HG03175 (cell line): ENCODE measurements around the gene MCUB.

Experiments
- ATAC-seq: cut with Tn5 transposase; IDR thresholded peaks from one replicate; pipeline ENCODE4 v1.9.1; 2021; ENCODE audit warnings: mild to moderate bottlenecking, moderate library complexity; ENCODE audit not compliant: unreplicated experiment

MCUB gene

DNA sequence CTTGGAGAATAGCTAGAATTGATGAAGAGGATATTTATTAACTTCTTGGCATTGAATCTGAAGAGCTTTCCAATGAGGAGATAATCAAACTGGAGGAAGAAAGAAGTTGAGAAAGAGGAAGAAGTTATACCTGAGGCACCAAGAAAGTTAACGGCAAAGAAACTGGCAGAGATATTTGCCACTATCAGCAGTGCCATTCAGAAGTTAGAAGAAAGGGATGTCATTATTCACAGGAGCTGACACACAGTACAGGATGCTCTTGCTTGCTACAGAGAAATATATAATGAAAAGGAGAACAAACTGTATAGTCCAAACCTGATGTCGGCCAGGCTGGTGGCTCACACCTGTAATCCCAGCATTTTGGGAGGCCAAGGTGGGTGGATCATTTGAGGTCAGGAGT, 64.5 kb downstream of the MCUB start:
- no peak for ATAC-seq

DNA sequence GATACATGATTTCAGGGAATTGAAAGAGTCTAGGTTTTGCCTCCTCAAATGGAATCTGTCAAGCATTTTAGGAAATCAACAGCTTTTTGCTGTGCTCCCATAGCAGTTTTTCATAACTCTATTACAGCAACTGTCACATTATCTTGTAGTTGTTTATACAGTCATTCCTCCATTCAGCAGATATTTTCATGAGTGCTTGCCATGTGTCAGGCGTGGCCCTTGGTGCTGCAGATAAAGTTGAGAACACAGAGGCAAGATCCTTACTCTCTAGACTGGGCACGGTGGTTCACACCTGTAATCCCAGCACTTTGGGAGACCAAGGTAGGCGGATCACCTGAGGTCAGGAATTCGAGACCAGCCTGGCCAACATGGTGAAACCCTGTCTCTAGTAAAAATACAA, 67.3 kb downstream of the MCUB start:
- ATAC-seq = no peak

DNA sequence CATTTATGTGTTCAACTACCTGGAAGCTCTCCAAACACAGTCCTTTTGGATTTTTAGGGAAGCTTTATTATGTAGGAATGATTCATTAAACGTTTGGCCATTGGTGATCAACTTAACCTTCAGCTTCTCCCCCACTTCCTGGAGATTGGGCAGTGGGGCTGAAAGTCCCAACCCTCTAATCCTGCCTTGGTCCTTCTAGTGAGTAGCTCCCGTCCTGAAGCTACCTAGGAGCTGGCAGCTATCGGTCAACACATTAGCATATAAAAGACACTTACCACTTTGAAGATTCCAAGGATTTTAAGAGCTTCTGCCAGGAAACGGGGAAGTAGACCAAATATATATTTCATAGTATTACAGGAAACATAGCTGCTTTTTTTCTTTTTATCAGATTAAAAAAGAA, 69.7 kb downstream of the MCUB start:
- no peak for ATAC-seq

DNA sequence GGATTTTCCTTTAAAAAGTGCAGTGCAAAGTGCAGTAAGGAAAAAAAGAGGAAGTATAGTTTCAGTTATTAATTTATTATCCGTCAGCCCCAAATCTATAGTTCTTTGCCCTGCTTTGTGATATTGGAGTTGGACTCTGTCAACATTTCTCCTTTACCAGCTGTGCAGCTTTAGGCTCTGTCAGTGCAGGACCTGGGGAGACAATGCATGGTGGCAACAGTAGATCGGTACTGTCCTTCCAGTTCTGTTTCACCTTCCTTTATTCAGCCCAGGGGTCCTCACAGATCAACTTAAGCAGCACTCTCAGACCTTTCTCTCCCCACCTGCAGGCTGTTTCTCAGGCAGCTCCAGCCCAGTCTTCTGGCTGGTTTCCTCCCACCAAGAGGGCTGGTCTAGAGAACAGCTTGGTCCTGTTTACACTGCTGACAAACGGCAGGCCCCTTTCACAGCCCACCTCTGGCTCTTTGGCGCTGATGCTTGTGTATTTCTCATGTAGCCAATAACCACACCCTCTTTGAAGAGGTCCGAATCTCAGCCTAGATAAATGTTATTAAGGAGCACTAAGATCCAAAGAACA, 71.6 kb downstream of the MCUB start:
- no peak for ATAC-seq

DNA sequence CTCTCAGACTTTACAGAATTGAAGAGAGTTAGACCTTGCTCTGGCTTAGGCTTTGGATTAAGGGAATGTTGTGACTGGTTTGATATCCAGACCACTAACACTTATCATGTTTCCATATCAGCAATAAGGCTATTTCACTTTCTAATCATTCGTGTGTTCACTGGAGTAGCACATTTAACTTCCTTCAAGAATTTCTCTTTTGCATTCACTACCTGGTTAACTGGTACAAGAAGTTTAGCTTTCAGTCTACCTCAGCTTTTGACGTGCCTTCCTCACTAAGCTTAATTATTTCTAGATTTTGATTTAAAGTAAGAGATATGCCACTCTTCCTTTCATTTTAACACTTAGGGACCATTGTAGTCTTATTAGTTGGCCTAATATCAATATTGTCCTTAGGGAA, 80.6 kb downstream of the MCUB start:
- ATAC-seq = peak; percentile 57

DNA sequence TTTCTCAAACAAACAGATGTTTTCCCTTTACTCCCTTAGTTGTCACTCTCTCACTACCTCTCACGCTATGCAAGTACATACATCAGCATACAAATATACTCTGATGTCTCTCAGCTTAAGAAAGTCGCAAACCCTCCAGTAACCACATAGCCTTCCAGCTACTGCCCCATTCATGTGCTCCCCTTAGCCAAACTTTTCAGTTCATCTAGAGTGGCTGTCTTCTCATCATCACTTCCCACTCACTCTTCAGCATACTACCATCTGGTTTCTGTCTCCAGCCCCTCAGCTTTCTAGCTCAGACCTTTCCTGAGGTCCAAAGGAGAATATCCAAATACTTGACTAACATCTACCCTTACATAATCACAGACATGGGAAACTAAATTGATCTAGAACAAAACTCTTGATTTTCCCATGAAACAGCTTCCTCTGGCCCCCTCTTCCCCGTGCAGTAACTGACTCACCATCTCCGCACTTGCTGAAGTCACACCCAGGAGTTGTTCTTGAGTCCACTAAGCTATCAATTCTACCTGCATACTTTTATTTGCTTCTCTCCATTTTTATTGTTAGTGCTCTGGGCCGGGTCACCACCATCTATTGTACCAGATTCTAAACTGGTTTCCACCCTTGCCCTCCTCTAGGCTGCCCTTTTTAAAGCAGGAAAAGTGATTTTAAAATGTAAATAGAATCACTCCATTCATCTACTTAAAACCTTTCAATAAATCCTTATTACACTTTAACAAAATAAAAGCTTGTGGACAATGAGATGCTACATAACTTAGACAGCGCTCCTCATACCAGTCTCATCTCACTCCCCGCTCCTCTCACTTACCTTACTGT, 86.0 kb downstream of the MCUB start:
- no peak for ATAC-seq

DNA sequence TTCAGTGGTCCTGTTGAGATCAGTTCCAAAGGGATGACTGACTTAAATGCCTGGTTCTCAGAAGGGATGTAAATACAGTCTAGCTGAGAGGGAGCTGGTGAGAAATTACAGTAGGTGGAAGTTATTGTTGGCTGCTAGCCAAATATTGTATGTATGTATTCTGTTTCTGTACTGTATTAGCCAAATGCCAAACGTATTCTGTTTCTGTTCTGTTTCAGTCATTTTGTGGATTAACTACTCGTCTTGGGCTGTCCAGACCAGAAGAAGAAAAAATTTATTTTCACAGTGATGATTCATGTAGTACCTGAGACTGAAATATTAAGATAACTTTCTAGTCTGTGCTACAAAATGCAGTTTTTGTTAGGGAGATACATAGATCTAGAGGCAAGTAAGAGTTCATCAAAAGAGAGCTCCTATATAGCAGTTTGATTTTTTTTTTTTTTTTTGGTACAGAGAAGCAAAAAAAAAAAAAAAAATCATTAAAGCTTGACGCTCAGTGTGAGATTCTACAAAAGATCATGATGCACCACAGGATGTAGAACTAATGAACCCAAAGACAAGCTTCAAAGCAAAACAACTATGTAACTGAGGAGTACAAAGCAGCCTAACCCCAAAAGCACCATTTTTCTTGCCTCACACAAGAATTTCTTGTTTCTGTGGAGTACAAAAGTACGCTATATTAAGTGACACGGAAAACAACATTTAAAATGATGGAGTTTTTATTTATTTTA, 88.4 kb downstream of the MCUB start:
- peak; percentile 63 for ATAC-seq

DNA sequence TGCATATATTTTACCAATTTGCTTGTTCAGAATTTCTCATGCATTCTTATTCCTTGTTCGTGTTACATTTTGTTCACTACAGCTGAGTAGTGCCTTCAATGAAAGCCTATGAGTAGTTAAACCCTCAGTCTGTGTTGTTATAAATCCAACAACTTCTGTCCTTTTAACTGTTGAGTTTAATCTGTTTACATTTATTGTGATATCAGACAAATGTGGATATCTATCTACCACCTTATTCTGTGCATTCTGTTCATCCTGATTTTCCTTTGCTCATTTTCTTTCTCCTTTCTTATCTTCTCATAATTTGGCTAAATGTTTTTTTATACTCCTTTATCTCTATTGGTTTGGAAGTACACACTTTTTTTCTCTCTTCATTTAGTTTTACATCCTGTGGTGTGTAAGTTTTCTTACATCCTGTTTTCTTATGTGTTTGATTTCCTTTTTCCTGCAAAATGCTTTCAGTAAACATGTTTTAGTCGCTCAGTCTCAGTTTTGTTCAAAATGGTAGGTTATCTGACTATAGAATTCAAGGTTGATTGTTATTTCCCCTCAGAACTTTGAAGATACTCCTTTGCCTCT, 89.0 kb downstream of the MCUB start:
- ATAC-seq = no peak

DNA sequence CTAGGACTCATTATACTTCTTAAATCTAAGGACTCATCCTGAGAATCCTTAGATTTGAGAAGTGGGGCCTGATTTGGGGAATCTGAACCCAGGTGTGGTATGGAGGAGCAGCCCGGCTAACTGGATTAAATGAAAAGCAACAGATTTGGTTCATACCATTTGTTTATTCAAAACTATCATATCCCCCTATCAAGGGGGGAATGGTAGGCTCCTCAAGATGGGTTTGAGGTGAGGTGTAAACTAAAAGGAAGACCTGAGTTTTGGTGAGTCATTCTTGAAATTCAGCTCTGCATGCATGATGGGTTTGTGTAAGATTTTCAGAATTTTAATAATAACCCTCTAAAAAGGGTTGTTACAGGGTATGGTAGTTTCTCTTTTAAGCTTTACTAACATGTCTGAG, 89.8 kb downstream of the MCUB start:
- ATAC-seq = peak; percentile 88

DNA sequence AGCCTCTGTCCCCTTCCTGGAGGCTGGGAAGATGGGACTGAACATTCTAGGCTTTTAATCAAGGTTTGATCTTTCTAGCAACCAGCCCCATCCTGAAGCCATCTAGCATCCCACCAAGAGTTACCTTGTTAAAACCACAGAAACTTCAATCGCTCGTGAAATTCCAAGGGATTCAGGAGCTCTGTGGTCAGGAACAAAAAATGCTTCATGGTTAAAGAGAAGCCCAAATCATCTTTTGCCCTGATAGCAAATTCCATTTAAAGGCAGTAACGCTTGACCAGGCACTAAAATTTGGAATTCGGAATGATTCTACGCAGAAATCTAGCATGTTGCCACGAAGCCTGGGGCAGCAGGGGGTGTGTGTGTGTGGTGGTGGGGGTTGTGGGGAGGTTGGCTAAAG, 95.3 kb downstream of the MCUB start:
- ATAC-seq = no peak

DNA sequence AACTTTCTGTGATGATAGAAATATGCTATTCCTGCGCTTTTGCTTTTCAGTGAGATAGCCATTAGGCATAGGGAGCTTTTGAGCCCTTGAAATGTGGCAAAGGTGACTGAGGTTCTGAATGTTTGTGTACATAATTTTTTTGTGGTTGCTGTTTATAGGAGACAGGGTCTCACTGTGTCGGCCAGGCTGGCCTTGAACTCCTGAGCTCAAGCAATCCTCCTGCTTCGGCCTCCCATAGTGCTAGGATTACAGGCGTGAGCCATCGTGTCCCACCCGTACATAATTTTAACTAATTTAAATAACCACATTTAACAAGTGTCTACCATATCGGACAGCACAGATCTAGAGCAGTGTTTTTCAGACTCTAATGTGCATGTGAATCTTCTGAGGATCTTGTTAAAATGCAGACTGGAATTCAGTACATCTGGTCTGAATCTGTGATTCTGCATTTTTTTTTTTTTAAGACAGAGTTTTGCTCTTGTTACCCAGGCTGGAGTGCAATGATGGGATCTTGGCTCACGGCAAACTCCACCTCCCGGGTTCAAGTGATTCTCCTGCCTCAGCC, 97.9 kb downstream of the MCUB start:
- no peak for ATAC-seq

DNA sequence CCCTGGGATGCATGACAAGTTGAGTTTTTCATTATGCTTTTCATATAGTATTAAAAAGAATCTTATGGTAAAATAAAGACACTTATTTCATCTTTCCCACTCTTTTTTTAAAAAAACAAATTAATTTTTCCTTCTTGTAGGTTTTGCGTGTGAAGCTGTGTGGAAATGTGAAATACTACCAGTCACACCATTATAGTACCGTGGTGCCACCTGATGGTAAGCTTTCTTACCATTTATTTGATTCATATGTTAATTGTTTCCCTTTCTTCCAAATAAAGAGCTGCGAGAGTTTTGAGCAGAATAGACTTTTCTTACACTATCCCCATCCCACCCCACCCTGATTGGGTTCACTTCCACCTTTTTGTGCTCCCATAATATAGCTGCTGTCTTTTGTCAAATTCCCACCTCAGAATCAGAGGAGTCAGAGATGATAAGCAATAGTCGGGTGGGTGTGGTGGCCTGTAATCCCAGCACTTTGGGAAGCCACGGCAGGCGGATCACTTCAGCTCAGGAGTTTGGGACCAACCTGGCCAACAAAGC, 98.9 kb downstream of the MCUB start:
- no peak for ATAC-seq

DNA sequence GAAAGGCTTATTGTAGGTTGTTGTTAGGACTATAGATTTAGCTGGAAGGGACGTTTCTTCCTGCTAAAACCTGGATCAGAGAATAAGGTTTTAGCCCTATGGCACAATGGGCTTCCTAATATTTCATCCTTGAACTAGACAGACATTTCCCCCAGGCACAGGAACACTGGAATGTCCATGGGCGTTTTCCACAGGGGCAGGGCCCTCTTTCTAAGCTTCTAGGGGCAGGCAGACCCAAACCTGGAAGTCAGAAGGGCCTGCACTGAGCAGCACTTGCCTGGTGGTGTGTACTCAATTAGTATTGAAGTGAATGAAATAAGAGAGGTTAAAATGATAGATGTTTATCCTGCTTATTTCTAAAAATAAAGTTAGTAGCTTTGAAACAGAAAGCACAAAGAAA, 102.1 kb downstream of the MCUB start:
- no peak for ATAC-seq

DNA sequence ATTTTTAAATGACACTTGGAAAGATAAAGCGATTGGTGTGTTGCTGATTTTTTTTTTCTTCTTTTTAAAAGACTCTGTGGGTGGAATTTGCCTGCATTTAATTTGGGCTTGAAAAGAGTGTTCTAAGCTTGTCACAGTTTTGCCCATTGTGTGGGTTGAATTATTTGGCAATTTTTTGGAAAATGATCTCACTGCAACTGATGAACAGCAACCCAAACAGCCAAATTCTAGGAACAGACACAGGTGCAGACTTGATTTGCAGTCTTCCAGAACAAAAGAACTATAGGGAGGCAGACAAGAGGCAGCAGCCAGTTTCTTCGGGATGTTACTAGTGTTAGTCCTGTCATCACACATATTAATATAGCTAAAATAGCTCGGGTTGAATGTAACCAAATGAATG, 102.7 kb downstream of the MCUB start:
- no peak for ATAC-seq

DNA sequence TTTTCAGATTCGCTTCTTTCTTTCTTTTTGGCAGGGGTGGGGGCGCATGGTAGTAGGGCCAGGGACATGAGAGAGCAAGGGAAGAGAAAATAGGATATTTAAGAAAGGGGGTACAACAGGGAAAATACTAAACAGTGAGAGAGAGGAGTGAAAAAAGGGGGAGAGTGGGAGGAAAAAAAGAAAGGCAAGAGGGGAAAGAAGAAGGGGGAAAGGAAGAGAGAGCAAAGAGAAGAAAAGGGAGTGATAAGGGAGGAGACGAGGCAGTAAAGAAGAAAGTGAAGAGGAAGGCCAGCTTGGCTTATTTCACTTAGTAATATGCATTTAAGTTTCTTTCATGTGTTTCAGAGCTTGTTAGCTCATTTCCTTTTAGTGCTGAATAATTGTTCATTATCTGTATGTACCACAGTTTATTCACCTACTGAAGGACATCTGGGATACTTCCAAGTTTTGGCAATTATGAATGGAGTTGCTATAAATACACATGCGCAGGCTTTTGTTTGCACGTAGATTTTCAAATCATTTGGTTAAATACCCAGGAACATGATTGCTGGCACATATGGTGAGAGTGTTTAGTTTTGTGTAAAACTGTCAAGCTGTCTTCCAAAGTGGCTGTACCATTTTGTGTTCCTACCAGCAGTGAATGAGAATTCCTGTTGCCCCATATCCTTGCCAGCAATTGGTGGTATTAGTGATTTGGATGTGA, 105.9 kb downstream of the MCUB start:
- ATAC-seq = no peak

DNA sequence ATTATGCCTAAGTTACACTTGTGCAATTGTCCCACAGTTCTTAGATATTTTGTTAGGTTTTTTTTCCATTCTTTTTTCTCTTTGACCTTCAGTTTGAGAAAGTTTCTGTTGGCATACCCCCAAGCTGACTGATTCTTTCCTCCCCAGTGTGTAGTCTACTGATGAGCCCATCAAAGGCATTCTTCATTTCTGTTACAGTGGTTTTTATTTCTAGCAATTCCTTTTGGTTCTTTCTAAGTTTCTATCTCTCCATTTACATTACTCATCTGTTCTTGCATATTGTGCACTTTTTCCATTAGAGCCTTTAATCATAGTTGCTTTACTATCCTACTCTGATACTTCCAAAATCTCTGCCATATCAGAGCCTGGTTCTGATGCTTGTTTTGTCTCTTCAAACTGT, 111.3 kb downstream of the MCUB start:
- no peak for ATAC-seq

DNA sequence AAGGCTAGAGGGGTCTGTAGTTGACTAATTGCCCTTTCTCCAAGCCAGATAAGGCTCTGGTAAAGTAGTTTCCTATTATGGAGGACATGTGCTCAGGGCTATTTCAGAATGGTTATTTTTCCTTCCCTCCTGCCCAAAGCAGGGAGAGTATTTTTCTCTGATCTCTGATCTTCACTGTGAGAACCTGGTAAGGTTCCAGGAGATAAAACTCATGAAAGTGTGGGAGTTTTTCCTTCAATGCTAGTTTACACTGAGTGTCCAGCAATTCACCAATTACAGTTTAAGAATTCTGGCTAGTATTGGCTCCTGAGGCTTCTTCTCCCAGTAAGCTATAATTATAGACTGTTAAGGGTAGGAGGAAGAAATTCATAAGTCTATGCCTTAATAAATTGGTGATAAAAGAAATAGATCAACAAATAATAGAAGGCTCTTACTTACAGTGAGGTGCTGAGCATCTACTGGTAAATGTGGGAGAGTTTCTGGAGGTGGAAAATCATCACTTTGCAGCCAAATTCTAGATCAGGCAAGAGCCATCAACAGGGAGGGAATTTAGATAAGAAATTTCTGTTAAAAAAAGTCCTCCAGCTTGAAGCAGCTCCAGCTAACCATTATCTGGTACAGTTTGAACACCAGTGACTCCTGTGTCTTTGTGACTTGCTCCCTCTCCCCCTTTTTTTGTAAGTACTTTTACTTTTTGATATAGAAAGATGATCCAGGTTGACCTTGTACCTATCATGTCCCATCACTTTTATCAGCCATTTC, 112.3 kb downstream of the MCUB start:
- no peak for ATAC-seq

DNA sequence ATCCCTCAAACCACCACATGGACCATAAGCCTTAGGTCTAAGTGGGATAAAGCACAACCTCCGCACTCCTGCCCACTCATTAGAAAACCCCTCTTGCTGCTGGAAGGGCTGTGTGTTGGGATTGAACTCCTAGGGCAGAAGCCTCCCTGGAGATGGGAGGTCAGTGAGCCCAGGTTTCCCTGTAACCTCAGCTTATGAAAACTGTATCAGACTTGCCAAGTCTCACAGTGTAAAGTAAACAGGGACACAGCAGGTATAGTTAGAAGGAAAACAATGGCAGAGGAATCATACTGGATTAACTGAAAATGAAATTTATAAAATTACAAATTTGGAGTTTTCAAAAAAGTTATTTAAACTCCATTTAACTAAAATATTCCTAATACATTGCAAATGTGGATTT, 113.3 kb downstream of the MCUB start:
- ATAC-seq = no peak

DNA sequence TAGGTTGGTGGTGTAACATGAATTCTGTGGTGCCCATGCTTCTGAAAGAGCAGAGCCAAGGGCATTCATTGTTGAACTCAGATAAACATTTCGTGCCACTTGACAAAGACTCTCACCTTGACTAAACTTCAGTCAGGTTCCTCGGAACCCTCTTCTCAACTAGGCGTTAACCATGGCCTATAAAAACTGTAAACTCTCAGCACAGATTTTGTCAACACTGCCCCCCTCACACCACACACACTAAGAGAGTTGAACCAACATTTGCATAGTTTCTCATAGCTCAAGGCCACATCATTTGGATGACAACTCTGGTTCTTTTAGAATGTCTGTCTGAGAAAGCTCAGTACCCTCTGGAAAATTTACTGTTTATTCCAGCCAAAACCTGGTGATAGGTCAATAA, 115.1 kb downstream of the MCUB start:
- no peak for ATAC-seq

DNA sequence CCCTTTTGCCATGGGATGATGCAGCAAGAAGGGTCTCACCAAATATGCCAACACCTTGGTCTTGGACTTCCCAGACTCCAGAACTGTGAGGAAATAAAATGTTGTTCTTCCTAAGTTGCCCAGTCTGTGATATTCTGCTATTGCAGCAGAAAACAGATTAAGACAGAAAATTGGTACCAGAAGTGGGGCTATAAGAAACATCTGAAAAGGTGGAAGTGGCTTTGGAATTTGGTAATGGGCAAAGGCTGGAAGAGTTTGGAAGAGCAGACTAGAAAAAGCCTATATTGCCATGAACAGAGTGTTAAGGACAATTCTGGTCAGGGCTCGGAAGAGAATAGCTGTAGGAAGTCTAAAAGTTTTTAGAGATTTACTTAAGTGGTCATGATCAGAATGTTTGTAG, 115.8 kb downstream of the MCUB start:
- ATAC-seq = no peak
